Right kidney (tissue), 1 donor: Measurements from ENCODE around the gene AMBRA1.

Experiments used
- DNase-seq: peaks from one replicate; pipeline ENCODE4 v3.0.0-alpha.2; 2016

The AMBRA1 gene

DNA sequence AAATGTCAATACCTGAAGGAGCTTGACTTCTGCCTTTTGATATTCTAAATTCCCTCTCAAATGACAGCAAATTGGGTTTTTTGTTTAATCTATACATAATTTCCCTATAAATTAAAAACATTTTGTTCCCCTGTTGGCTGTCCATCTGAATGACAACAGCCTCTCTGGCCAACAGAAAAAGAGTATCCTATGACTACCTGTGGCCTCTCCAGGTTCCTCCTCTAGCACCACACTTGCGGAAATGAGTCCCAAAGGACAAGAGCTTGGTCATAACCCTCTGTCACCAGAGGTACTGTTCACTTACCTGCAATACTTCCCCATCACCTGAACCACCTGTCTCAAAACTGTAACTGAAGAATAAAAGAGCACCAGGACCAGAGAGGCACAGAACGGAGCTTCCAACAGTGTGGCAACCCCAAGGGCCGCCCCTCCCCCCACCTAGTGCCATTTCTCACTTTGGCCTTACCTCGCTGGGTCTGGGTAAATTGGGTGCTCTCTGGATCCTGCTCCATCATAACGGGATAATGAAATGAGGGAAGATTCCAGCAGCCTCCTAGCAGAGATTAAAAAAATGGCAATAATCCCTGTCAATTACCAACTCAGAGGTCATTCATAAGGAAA is 81.5 kb downstream of the AMBRA1 start:
- no peak for DNase-seq

- DNase-seq, result no peak
Observed at GRCh38 chr11:46511342-46511741, 82.5 kb downstream of the AMBRA1 start.

DNA sequence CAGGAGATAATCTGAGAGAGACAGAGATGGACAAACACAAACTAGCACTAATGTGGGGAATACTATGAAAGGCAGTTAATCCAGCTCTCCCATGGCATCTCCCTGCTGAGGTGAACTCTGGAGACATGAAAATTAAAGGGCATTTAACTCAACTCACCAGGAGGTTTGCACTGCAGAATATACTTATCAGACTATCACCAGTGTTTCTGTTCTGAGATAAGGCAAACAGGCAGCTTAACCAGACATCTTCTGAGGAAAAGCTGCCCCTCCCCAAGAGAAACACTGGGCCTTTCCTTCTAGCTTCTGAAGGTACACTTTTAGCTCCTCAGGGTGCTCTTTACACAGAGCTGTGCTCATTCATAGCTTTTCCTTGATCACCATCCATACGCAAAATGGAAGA is 85.5 kb downstream of the AMBRA1 start:
- no peak for DNase-seq

GRCh38 chr11:46506483-46506791 is 87.4 kb downstream of the AMBRA1 start:
- no peak for DNase-seq

DNA sequence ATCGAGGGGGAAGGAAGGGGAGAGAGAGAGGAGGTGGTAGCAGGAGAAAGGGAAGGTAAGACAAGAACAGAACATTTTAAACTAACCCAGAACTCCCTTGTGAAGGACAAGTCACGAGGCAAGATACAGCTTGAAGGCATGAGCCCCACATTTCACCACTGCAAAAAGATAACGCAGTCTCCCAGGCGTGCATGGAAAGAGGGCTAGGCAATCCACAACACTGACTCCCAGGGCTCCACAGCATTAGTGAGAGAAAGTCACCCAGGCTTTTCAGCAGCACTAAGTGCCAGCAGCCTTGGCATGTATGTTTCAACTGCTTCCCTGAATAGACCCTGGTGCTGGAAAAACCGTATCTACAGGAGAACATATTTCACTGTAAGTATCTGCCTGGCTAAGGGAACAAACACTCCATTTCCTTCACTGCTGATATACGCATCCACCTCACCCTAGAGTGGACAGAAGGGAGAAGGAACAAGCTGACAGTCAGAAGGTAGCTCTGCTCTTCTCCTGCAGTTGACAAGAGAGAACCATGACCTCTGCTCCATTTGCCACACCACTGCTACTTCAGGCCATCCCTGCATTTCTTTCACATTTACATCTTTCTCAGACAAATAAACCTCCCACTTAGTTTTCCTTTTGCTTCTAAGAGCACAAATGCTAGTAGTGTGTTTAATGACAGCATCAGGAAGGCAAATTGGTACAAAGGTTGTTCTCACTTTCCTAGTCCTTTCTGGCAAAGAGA is 87.9 kb downstream of the AMBRA1 start:
- DNase-seq, result no peak

DNA sequence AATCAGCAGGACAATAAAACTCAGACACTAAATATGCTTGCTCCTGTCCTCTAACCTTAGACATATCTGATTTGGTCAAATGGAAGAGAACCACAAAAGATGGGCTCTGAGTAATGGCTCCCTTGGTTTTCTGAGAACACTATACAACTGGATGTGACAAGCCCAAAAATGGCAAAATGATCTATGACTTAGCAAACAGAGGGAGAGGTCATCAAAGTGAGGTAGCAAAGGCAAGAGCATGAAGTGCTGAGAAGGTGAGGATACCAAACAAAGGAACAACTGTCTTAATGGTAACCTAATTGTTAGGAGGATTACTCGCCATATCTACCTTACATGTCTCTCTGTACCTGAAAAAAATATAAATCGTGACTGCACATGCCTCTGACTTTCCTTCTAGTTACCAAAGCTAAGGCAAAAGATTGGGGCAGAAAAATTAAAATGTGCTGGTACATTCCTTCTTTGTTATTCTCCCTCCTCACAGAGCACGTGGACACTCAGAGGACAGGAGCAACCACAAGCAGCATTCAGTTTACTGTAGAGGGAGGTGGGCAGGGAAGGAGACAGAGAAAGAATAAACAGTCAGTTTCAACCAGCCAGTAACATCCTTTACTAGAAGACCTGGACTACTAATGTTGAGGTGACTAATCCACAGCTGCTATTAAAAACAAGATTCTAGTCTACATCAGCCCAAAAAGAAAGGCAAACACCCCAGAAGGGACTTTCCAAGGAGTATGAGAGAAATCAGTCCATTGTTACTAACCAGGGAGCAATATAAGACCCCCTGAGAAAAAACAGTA is 88.8 kb downstream of the AMBRA1 start:
- DNase-seq, result no peak

GRCh38 chr11:46499821-46500220 is 94.0 kb downstream of the AMBRA1 start:
- no peak for DNase-seq

GRCh38 chr11:46498968-46499367 is 94.9 kb downstream of the AMBRA1 start:
- no peak for DNase-seq

DNA sequence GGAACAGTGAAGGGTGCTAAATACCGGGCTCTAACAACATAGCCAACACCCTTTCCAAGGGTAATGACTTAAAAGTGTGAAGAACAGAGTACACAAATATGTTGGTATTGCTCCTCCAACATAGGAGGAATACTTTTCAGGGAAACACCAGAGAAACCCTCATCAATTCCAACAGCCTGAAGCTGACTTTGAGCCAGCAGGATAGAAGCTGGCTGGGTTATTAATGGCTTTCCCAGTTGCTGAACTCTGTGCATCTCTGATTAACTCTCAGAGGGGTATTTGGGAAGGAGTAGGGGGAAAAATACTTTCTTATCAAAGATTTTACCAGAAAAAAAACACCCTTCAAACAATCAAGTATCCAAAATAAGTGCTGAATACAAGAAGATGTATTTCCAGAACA is 95.6 kb downstream of the AMBRA1 start:
- DNase-seq, result no peak

DNA sequence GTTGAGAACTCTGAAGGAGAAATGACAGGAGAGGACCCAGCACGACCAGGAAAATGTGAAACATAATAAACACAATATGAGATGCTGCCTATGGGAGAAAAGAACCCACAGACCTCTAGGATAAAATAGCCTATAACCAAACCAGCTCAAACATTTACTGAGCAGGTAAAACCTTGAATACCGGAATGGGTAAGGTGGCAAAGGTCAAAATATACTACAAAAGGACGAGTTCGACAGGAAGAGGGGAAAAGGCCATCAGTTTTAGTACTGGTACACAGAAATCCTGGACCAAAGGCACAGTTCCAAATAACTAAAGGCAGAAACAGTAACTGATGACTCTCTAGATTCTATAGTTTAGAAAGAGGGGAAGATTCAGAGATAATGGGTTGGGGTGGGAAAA is 96.3 kb downstream of the AMBRA1 start:
- DNase-seq, result no peak

DNA sequence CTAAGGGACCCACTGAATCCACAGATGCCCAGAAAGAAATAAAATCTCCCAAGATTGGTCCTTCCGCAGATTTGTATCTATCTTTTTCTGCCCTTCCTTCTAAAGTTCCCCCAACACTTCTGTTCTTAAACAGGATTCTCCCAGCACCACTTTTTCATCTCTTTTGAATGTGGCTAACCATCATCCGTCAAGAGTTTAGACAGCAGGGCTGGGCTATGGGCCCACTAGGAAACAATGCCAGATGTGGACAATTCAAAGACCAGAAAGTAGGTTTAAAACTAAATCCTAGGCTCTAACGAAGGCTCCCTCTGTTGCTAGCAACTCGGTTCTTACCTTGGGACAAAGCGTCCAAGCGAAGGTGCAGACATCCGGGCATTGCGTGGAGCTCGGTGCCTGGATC is 100.0 kb downstream of the AMBRA1 start:
- DNase-seq, result no peak

GRCh38 chr11:46492532-46492931 is 101.3 kb downstream of the AMBRA1 start:
- DNase-seq, result no peak

GRCh38 chr11:46491661-46492330 is 102.0 kb downstream of the AMBRA1 start:
- DNase-seq, result no peak

DNA sequence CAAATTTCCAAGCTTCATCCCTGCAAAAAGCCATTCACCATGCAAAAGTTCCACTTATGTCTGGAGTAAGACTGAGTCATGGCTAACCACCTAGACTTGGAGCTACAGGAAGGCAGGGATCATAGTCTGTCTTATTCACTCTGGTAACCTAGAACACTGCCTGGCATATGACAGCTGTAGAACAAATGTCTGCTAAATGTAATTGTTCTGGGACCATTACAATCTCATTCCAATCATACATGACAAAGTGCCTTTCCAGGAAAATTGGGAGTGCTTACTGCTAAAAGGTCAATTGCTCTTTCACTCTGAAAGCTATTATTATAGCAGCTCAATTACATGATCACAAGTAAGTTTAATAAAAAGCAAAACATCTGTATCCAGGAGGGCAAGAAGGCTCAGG is 103.2 kb downstream of the AMBRA1 start:
- no peak for DNase-seq

GRCh38 chr11:46489656-46490560 is 103.9 kb downstream of the AMBRA1 start:
- DNase-seq, result no peak

- DNase-seq, result no peak
Observed at GRCh38 chr11:46485856-46486443, 107.9 kb downstream of the AMBRA1 start.

GRCh38 chr11:46484101-46484500 is 109.7 kb downstream of the AMBRA1 start:
- no peak for DNase-seq

DNA sequence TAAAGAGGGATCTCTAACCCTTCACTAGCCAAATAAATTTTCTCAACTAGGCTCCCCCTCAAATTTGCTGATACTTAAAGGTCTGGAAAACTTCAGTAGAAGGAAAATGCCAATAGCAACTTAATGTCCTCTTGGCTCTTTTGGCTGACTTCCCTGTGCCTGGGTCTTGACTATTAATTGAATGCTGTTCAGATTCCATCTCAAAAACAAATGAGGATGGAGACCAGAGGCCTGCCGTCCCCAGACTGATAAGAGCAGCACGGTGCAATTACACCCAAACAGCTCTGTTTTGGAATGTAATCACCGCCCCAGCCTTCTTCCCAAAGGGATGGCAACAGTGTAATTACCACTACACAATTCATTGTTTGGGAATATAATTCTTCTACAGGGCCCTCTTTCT is 112.9 kb downstream of the AMBRA1 start:
- no peak for DNase-seq

DNA sequence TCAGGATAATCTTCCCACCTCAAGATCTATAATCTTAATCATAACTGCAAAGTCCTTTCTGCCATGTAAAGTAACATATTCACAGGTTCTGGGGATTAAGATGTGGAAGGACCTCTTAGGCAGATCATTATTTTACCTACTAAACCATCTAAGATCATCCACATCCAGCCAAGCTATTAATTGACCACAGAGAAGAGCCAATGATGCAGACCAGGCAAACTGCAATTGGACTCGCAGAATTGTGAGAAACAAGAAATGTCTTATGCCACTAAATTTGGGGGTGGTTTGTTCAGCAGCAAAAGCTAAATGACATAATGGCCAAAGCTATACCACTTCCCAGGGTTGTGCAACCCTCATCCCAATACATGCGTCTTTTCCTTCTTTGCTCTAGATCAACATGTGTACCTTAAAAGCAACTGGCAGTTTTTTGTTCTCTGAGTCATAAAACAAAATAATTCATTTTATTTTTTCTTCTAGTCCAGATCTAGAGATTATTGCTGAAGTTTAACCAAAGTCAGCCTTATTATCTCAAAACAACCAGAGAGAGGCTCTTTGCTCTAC is 113.6 kb downstream of the AMBRA1 start:
- DNase-seq, result no peak

- no peak for DNase-seq
Observed at GRCh38 chr11:46479601-46480000, 114.2 kb downstream of the AMBRA1 start.

DNA sequence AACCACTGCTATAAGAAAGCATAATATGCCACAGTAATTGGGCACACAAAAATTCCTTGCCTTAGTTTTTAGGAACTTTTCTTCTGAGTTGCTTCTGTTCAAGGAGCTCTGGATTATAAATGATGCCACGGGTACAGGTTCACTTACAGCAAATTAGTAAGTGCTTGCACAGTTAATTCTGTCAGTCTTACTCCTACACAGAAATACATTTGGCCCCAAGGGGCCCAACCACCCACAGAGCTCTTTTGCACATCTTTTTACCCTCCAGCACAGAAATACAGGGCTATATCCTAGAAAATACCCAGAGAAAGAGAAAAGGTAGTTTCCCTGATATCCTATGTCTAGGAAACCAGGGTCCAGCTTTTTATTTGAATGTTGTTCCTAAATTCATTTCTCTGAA is 115.6 kb downstream of the AMBRA1 start:
- DNase-seq, result no peak
